HG03060 (cell line): ENCODE results near the gene ARL17A.
"Not testable (repeated sequence)": the region's sequence is repeated elsewhere in the genome, so short reads cannot be mapped to it uniquely, and the experiment has no call there.

ENCODE experiments used
- ATAC-seq: cut with Tn5 transposase; IDR thresholded peaks from one replicate; pipeline ENCODE4 v1.9.1; 2021; ENCODE audit warnings: low read depth, moderate number of reproducible peaks; ENCODE audit not compliant: unreplicated experiment

Gene ARL17A

GRCh38 chr17:46559155-46559554 is 20.3 kb downstream of the ARL17A start:
- ATAC-seq, result not testable (repeated sequence)

- ATAC-seq, result not testable (repeated sequence)
Measured at GRCh38 chr17:46548607-46549006, 30.9 kb downstream of the ARL17A start.

- not testable (repeated sequence) for ATAC-seq
Measured at GRCh38 chr17:46534716-46535115, 44.8 kb downstream of the ARL17A start.

- ATAC-seq, result not testable (repeated sequence)
Measured at GRCh38 chr17:46512168-46512567, 67.3 kb downstream of the ARL17A start, which contains the start of gene LRRC37A2. TSS of gene LRRC37A2 (plus strand) at chr17:46512468. CDS start at chr17:46512713, 245 bp downstream.

GRCh38 chr17:46505896-46506295 is 73.6 kb downstream of the ARL17A start:
- not testable (repeated sequence) for ATAC-seq

- not testable (repeated sequence) for ATAC-seq
Measured at GRCh38 chr17:46499437-46500139, 79.9 kb downstream of the ARL17A start.

- not testable (repeated sequence) for ATAC-seq
Measured at GRCh38 chr17:46492021-46492420, 87.5 kb downstream of the ARL17A start.

GRCh38 chr17:46481310-46481709 is 98.2 kb downstream of the ARL17A start:
- ATAC-seq, result not testable (repeated sequence)

- ATAC-seq, result not testable (repeated sequence)
Measured at GRCh38 chr17:46478823-46479222, 100.7 kb downstream of the ARL17A start.

- ATAC-seq, result not testable (repeated sequence)
Measured at GRCh38 chr17:46475583-46475982, 103.9 kb downstream of the ARL17A start.

- not testable (repeated sequence) for ATAC-seq
Measured at GRCh38 chr17:46474489-46474888, 105.0 kb downstream of the ARL17A start.

- ATAC-seq, result not testable (repeated sequence)
Measured at GRCh38 chr17:46467618-46468017, 111.9 kb downstream of the ARL17A start.
